Activated CD8-positive, alpha-beta memory T cell treated with anti-CD3 and anti-CD28 coated beads, Interleukin-2, amount 50 U/mL, for 1 hour (primary cell): ENCODE results near the gene CREB3L2.

Experiments used
- DNase-seq: peaks from one replicate; pipeline ENCODE4 v3.0.0-alpha.2; 2020; ENCODE audit errors: extremely low read depth

The CREB3L2 gene

GRCh38 chr7:137871170-137871915 is 130.5 kb downstream of the CREB3L2 start:
- no peak for DNase-seq

- no peak for DNase-seq
These were observed 131.2 kb downstream of the CREB3L2 start for GRCh38 chr7:137870684-137871083.

- no peak for DNase-seq
These were observed 131.8 kb downstream of the CREB3L2 start for GRCh38 chr7:137870078-137870477.

- no peak for DNase-seq
These were observed 132.6 kb downstream of the CREB3L2 start for GRCh38 chr7:137869260-137869659.

GRCh38 chr7:137867289-137867688 is 134.6 kb downstream of the CREB3L2 start:
- no peak for DNase-seq

GRCh38 chr7:137865764-137866163 is 136.1 kb downstream of the CREB3L2 start:
- no peak for DNase-seq

GRCh38 chr7:137862964-137863363 is 138.9 kb downstream of the CREB3L2 start:
- DNase-seq: no peak

GRCh38 chr7:137862358-137862757 is 139.5 kb downstream of the CREB3L2 start:
- DNase-seq: no peak

GRCh38 chr7:137860542-137860941 is 141.3 kb downstream of the CREB3L2 start:
- no peak for DNase-seq

GRCh38 chr7:137853053-137853452 is 148.8 kb downstream of the CREB3L2 start:
- DNase-seq: no peak

- no peak for DNase-seq
These were observed 149.8 kb downstream of the CREB3L2 start for GRCh38 chr7:137852108-137852507.

GRCh38 chr7:137850972-137851945 is 150.6 kb downstream of the CREB3L2 start:
- DNase-seq: no peak

- no peak for DNase-seq
These were observed 151.3 kb downstream of the CREB3L2 start for GRCh38 chr7:137850571-137850970.

GRCh38 chr7:137848095-137848494 is 153.8 kb downstream of the CREB3L2 start:
- DNase-seq: no peak

- no peak for DNase-seq
These were observed 154.3 kb downstream of the CREB3L2 start for GRCh38 chr7:137847568-137848050.

- no peak for DNase-seq
These were observed 154.9 kb downstream of the CREB3L2 start, which contains the start of gene DGKI for GRCh38 chr7:137846827-137847567. Gene DGKI, minus strand, starts transcription at chr7:137846974.

GRCh38 chr7:137846549-137846826 is 155.4 kb downstream of the CREB3L2 start:
- no peak for DNase-seq

- no peak for DNase-seq
These were observed 157.0 kb downstream of the CREB3L2 start for GRCh38 chr7:137844677-137845425.

- no peak for DNase-seq
These were observed 161.7 kb downstream of the CREB3L2 start for GRCh38 chr7:137839903-137840779.

- DNase-seq: no peak
These were observed 163.1 kb downstream of the CREB3L2 start for GRCh38 chr7:137838706-137839315.
